ENCODE results near the gene ECI1.
"Not testable (repeated sequence)": the region's sequence is repeated elsewhere in the genome, so short reads cannot be mapped to it uniquely, and the experiment has no call there.

GRCh38 chr16:2263026-2263425, 11.6 kb upstream of the ECI1 start:
- TF ChIP-seq POLR2A (IDR thresholded peaks at IDR 0.05): not testable (repeated sequence)
- TF ChIP-seq, protein P1, sequence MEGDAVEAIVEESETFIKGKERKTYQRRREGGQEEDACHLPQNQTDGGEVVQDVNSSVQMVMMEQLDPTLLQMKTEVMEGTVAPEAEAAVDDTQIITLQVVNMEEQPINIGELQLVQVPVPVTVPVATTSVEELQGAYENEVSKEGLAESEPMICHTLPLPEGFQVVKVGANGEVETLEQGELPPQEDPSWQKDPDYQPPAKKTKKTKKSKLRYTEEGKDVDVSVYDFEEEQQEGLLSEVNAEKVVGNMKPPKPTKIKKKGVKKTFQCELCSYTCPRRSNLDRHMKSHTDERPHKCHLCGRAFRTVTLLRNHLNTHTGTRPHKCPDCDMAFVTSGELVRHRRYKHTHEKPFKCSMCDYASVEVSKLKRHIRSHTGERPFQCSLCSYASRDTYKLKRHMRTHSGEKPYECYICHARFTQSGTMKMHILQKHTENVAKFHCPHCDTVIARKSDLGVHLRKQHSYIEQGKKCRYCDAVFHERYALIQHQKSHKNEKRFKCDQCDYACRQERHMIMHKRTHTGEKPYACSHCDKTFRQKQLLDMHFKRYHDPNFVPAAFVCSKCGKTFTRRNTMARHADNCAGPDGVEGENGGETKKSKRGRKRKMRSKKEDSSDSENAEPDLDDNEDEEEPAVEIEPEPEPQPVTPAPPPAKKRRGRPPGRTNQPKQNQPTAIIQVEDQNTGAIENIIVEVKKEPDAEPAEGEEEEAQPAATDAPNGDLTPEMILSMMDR (IDR thresholded peaks at IDR 0.05 in 4 of 5, conservative IDR thresholded peaks at IDR 0.05 in 1 of 5): not testable (repeated sequence)

Measured in gastrocnemius medialis (tissue), 4 donors.